GM20000 (cell line): Measurements from ENCODE around the gene HIVEP2.

Experiments
- DNase-seq: peaks from one replicate; pipeline ENCODE4 v3.0.0; 2012; ENCODE audit warnings: low spot score
- TF ChIP-seq, protein P1 (sequence below): IDR thresholded peaks from 2 replicates; pipeline ENCODE4 v1.5.1; 2012; ENCODE audit warnings: mild to moderate bottlenecking, control low read depth; ENCODE audit errors: extremely low read depth, missing control alignments

The HIVEP2 gene

DNA sequence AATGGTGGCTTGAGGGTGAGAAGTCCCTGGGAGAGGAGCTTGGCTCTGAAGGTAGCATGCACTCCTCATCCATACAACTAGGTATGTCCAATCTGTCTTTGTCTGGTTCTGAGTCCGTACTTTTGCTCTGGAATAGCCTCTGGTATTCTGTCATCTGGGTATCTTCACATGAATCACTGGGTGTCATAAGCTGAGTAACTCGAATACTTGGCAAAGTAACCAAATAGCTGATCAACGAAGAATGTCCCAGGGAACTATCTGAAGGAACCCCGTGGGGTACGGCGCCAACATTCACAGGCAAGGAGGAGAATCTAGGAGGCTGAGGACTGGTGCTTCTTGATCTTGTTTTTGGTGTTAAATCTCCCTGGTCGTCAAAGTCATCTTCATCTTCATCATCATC is 184.8 kb downstream of the HIVEP2 start:
- TF ChIP-seq, protein P1, sequence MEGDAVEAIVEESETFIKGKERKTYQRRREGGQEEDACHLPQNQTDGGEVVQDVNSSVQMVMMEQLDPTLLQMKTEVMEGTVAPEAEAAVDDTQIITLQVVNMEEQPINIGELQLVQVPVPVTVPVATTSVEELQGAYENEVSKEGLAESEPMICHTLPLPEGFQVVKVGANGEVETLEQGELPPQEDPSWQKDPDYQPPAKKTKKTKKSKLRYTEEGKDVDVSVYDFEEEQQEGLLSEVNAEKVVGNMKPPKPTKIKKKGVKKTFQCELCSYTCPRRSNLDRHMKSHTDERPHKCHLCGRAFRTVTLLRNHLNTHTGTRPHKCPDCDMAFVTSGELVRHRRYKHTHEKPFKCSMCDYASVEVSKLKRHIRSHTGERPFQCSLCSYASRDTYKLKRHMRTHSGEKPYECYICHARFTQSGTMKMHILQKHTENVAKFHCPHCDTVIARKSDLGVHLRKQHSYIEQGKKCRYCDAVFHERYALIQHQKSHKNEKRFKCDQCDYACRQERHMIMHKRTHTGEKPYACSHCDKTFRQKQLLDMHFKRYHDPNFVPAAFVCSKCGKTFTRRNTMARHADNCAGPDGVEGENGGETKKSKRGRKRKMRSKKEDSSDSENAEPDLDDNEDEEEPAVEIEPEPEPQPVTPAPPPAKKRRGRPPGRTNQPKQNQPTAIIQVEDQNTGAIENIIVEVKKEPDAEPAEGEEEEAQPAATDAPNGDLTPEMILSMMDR, result no peak
- DNase-seq, result no peak

DNA sequence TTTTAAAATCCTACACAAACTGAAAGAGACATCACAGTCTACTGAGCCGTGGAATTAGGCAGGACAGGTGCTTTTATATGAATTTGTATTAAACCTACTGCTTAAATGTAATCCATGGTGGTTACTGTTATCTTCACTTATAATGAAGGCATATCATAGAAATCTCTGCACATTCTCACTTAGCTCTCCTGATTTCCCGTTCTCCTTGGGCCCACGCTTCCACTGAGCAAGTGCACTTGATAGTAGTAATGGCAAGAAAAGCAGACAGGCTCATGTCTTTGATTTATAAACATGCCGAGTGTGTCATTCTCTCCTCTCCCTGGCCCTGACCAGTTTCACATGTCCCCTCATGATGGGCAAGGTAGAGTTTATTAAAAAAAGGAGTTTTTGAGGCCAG is 186.3 kb downstream of the HIVEP2 start:
- TF ChIP-seq, protein P1, result no peak
- DNase-seq, result no peak

GRCh38 chr6:142757852-142758628 is 186.9 kb downstream of the HIVEP2 start:
- DNase-seq, result no peak
- TF ChIP-seq, protein P1, result no peak

DNA sequence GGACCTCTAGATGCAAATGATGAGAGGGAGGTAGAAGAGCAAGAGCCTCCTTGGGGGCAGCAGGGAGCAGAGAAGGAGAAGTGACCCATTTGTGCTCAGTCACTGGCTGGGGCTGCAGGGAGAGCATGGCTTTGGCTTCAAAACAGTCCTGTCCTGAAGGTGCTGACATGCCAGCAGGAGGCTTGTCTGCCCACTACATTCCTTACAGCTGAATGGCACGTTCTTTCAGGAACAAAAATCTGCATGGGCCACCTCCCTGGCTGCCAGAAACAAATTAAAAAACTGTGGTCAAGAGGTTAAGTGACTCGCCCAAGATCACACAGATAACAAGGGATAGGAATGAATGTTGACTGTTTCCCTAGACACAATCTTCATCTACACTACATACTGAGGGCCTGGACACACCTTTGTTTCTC is 188.8 kb downstream of the HIVEP2 start:
- TF ChIP-seq, protein P1, result no peak
- no peak for DNase-seq

- DNase-seq, result no peak
- TF ChIP-seq, protein P1, result no peak
These were observed 191.8 kb downstream of the HIVEP2 start for GRCh38 chr6:142753196-142753595.

GRCh38 chr6:142752348-142752747 is 192.6 kb downstream of the HIVEP2 start:
- TF ChIP-seq, protein P1, result no peak
- no peak for DNase-seq

DNA sequence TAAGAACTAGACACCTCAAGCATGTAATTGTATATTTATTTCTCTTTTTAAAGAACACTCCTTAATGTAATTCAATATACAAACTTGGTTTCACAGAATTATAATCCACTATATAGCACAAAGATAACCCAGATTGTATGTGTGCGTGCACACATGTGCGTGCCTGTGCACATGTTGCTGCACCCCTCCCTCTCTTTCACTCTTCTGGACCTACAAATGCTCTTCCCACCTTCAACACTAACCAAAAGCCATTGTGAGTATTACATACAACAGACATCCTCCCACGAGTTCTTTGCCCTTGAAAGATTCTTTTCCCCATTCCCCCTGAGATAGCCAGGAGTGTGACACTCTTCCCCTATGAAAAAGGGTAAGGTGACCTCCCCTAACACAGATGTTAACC is 193.5 kb downstream of the HIVEP2 start:
- DNase-seq, result no peak
- TF ChIP-seq, protein P1, result no peak
